T-helper 1 cell treated with Interleukin-12 subunit alpha and Interleukin-12 subunit beta and Interleukin-4 antibody, amounts not matched to agents 30 ng/mL and 1 ng/mL, for 36 hours (primary cell): ENCODE measurements around the gene CYB5B. TPM values are rescaled to one million over a fixed set of nuclear protein-coding genes. Genes with fewer than 3 reads are reported as not detected.

ENCODE experiments used
- intact Hi-C: fragments of 100-400 bp; cut with micrococcal nuclease; formaldehyde crosslinking; loops from one replicate; pipeline ENCODE4 v1.15.1; 2024
- total RNA-seq: library from RNA; stranded (reverse); gene quantifications from 2 replicates; pipeline ENCODE4 v1.2.3, GENCODE V29; 2022

Gene CYB5B
- total RNA-seq, 1 donor from 2014 or later: 173 TPM

GRCh38 chr16:69513180-69513966, 89.0 kb downstream of the CYB5B start:
- intact Hi-C loops: no loop called here

GRCh38 chr16:69514356-69514755, 89.9 kb downstream of the CYB5B start:
- intact Hi-C loops: no loop called here

Other genes starting within 250 kb of the CYB5B start
- 18.5 and 19.3 TPM in 2 replicates for gene SNTB2, start 237.5 kb upstream of the CYB5B start, total RNA-seq
- gene VPS4A, start 113.3 kb upstream of the CYB5B start, total RNA-seq: 38.6 and 40.1 TPM in 2 replicates
- gene PDF, start 94.0 kb upstream of the CYB5B start, total RNA-seq: 12.0 and 12.8 TPM in 2 replicates
- 35.0 and 35.8 TPM in 2 replicates for gene COG8, start 85.1 kb upstream of the CYB5B start, total RNA-seq
- gene NIP7, start 84.8 kb upstream of the CYB5B start, total RNA-seq: 46.2 and 50.2 TPM in 2 replicates
- gene TMED6, start 72.8 kb upstream of the CYB5B start, total RNA-seq: 2.4 and 3.3 TPM in 2 replicates
- 46.1 and 56.7 TPM in 2 replicates for gene TERF2, start 38.6 kb upstream of the CYB5B start, total RNA-seq
- gene NFAT5, start 141.3 kb downstream of the CYB5B start, total RNA-seq: 40.1 and 41.3 TPM in 2 replicates